Activated T-cell treated with anti-CD3 and anti-CD28 coated beads for 24 hours (primary cell): Measurements from ENCODE around the gene SYT5.

Experiments
- DNase-seq: peaks from one replicate; pipeline ENCODE4 v3.0.0-alpha.2; 2020; ENCODE audit warnings: low read depth

SYT5 gene

GRCh38 chr19:55145232-55145631 is 34.9 kb downstream of the SYT5 start:
- no peak for DNase-seq

DNA sequence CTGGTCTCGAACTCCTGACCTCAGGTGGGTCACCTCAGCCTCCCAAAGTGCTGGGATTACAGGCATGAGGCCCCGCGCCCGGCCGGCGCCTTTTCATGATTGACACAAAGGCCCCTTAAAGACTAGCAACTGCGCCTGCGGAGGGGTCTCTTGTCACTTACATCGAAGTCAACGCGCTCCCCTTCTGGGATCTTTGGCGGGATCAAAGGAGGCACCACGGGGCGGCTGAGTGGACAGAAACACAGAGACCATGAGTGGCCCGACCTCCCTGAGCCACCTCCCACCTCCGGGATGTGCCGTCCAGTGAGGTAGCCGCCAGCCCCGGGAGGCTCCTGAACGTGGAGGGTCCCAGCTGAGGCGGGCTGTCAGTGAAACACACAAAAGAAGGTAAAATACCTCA is 38.4 kb downstream of the SYT5 start:
- DNase-seq, result no peak

DNA sequence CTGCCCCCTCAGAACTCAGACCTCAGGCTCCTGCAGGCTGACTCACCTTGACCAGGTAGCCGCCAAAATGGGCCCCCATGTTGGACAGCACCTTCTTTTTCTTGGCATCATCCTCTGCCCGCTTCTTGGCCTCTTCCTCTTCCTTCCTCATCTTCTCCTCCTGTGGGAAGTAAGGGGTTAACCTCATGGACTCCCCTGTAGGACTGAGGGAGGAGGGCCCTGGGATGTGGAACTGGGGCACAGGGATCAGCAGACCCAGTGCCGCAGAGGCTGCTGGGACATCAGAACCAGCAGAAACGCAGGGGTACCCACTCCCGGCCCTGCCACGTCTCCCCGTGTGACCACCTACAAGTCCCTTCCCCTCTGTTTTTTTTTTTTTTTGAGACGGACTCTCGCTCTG is 42.2 kb downstream of the SYT5 start:
- no peak for DNase-seq

GRCh38 chr19:55136399-55137102 is 43.5 kb downstream of the SYT5 start:
- DNase-seq, result no peak

DNA sequence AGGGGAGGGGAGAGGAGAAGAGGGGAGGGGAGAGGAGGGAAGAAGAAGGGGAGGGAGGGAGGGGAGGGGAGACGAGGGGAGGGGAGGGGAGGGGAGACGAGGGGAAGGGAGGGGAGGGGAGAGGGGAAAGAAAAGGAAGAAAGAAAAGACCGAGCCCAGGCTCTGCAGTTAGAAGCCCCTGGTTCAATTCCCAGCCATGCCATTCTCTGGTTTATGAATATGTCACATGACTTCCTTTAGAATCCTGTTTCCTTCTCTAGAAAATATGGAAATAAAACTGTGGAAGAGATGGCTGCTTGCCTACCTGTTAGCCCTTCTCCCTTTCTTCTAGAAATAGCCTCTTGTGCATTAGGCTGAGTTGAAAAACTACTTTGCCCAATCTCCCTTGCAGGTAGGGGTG is 45.4 kb downstream of the SYT5 start:
- no peak for DNase-seq

- no peak for DNase-seq
These were observed 46.2 kb downstream of the SYT5 start for GRCh38 chr19:55133639-55134444.

DNA sequence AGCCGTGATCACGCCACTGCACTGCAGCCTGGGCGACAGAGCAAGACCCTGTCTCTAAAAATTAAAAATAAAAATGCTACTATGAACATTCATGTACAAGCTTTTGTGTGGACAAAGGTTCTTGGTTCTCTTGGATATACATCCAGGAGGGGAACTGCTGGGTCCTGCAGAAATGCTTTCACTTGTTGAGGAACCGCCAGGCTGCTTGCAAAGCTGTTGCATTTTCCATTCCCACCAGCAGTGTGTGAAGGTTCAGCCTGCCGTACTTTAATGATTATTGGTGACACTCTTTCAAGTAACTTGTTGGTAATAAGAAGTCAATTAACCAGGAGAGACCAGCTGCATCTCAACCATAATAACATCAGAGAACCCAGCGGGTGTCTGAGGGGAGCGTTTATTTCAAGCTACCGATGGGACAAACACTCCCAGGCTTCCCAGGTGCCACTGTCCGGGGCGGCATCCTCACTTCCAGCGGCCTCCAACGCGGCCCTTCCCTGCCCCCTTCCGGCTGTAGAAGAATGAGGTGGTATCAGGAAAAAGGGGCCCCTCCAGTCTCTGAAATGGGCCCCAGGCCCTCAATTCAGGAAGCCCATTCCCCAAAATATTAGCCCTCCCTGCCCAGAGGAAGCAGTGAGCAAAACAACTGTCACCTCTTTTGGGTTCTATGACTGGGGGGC is 47.5 kb downstream of the SYT5 start:
- no peak for DNase-seq

GRCh38 chr19:55131421-55131820 is 48.7 kb downstream of the SYT5 start:
- no peak for DNase-seq
